Trophoblast cell (in vitro differentiated cells and primary cell): ENCODE measurements around the gene TXNRD2.

Experiments
- DNase-seq, 2 donors: peaks; one replicate each; pipeline ENCODE4 v3.0.0-alpha.2; 2016
- H2AFZ ChIP-seq: 2 replicates; pipeline ENCODE4 v1.6.1; 2013; ENCODE audit warnings: low read length, moderate library complexity, mild to moderate bottlenecking; ENCODE audit not compliant: insufficient read depth, poor library complexity
- H2AK5ac ChIP-seq: 2 replicates; pipeline ENCODE4 v1.6.1; 2013; ENCODE audit warnings: mild to moderate bottlenecking, low read length
- H2BK120ac ChIP-seq: 2 replicates; pipeline ENCODE4 v1.6.1; 2013; ENCODE audit warnings: low read length, mild to moderate bottlenecking, moderate library complexity; ENCODE audit not compliant: insufficient read depth, poor library complexity
- H2BK12ac ChIP-seq: 2 replicates; pipeline ENCODE4 v1.6.1; 2013; ENCODE audit warnings: mild to moderate bottlenecking, low read length, moderate library complexity
- H2BK5ac ChIP-seq: 2 replicates; pipeline ENCODE4 v1.6.1; 2013; ENCODE audit warnings: low read length, low read depth, moderate library complexity, mild to moderate bottlenecking; ENCODE audit not compliant: poor library complexity
- H3K14ac ChIP-seq: 2 replicates; pipeline ENCODE4 v1.6.1; 2013; ENCODE audit warnings: mild to moderate bottlenecking, low read length
- H3K18ac ChIP-seq: 2 replicates; pipeline ENCODE4 v1.6.1; 2013; ENCODE audit warnings: mild to moderate bottlenecking, low read length
- H3K23ac ChIP-seq: 2 replicates; pipeline ENCODE4 v1.6.1; 2013; ENCODE audit warnings: low read length
- H3K27ac ChIP-seq: 2 replicates; pipeline ENCODE4 v1.5.1; 2013; ENCODE audit warnings: low read depth, mild to moderate bottlenecking, inconsistent platforms, low read length, moderate library complexity
- H3K27me3 ChIP-seq: 2 replicates; pipeline ENCODE4 v1.6.1; 2013; ENCODE audit warnings: inconsistent platforms, mild to moderate bottlenecking, low read length, moderate library complexity; ENCODE audit not compliant: insufficient read depth
- H3K36me3 ChIP-seq, 2 experiments: 1 replicate in 1 of 2; 2 replicates in 1 of 2; pipeline ENCODE4 v1.6.1; 2013; ENCODE audit warnings: low read length in 2 of 2, mild to moderate bottlenecking in 2 of 2, moderate library complexity in 1 of 2; ENCODE audit not compliant: insufficient read depth in 2 of 2, control insufficient read depth in 1 of 2
- H3K4ac ChIP-seq: 2 replicates; pipeline ENCODE4 v1.6.1; 2013; ENCODE audit warnings: low read depth, mild to moderate bottlenecking, low read length, moderate library complexity
- H3K4me1 ChIP-seq, 2 experiments: 1 replicate in 1 of 2; 2 replicates in 1 of 2; pipeline ENCODE4 v1.6.1; 2013; ENCODE audit warnings: low read length in 2 of 2, mild to moderate bottlenecking in 2 of 2, moderate library complexity in 1 of 2; ENCODE audit not compliant: insufficient read depth in 2 of 2, control insufficient read depth in 1 of 2
- H3K4me2 ChIP-seq: 2 replicates; pipeline ENCODE4 v1.6.1; 2013; ENCODE audit warnings: inconsistent platforms, mild to moderate bottlenecking, low read length, moderate library complexity
- H3K4me3 ChIP-seq: 2 replicates; pipeline ENCODE4 v1.5.1; 2013; ENCODE audit warnings: mild to moderate bottlenecking, low read depth, low read length, inconsistent platforms
- H3K79me1 ChIP-seq: one replicate; pipeline ENCODE4 v1.6.1; 2013; ENCODE audit warnings: low read length
- H3K79me2 ChIP-seq: 2 replicates; pipeline ENCODE4 v1.6.1; 2013; ENCODE audit warnings: low read length, mild to moderate bottlenecking; ENCODE audit not compliant: control insufficient read depth, insufficient read depth, poor library complexity
- H3K9ac ChIP-seq: 2 replicates; pipeline ENCODE4 v1.6.1; 2013; ENCODE audit warnings: mild to moderate bottlenecking, low read length
- H3K9me3 ChIP-seq: 2 replicates; pipeline ENCODE4 v1.6.1; 2013; ENCODE audit warnings: low read depth, mild to moderate bottlenecking, control low read depth, inconsistent platforms, low read length; ENCODE audit not compliant: insufficient read depth
- H4K12ac ChIP-seq: 2 replicates; pipeline ENCODE4 v1.6.1; 2013; ENCODE audit warnings: low read depth, mild to moderate bottlenecking, low read length, moderate library complexity
- H4K8ac ChIP-seq: 2 replicates; pipeline ENCODE4 v1.6.1; 2013; ENCODE audit warnings: low read depth, mild to moderate bottlenecking, low read length, moderate library complexity
- H4K91ac ChIP-seq: one replicate; pipeline ENCODE4 v1.6.1; 2013; ENCODE audit warnings: low read depth, mild to moderate bottlenecking, low read length, moderate library complexity
- WGBS: extraction: QIAGEN DNeasy Blood & Tissue Kit; methylation state at CpG from one replicate; pipeline ENCODE4 v1.1.7; 2013; ENCODE audit warnings: missing lambda C conversion rate; ENCODE audit not compliant: insufficient read length, insufficient coverage; ENCODE audit errors: extremely low coverage; 5-methylcytosine and 5-hydroxymethylcytosine counted together

The TXNRD2 gene

GRCh38 chr22:19923914-19924513, 17.6 kb downstream of the TXNRD2 start:
- WGBS = no CpG with 5 or more reads among the region's 12 CpGs
- H2BK12ac ChIP-seq = no peak overlapping the region
- DNase-seq = no peak

GRCh38 chr22:19921544-19922081, 20.0 kb downstream of the TXNRD2 start:
- Histone ChIP-seq H3K36me3 (no peaks in the 10 kb centered on the region), H2BK12ac (no peak overlapping the region), H3K79me2 (no peaks in the 10 kb centered on the region), H4K12ac (no peak overlapping the region), H3K4me1 (no peaks in the 10 kb centered on the region), H2BK5ac (no peak overlapping the region), H3K4me3 (no peak overlapping the region), H3K9me3 (no peaks in the 10 kb centered on the region), H3K27ac (no peak overlapping the region), H3K79me1 (no peaks in the 10 kb centered on the region), H3K27me3 (no peaks in the 10 kb centered on the region), H4K91ac (no peak overlapping the region), H3K18ac (no peak overlapping the region), H3K23ac (no peak overlapping the region), H4K8ac (no peak overlapping the region), H3K9ac (no peak overlapping the region), H2BK120ac (no peak overlapping the region), H2AK5ac (no peak overlapping the region), H2AFZ (no peak overlapping the region), H3K4me2 (no peak overlapping the region), H3K14ac (no peak overlapping the region), H3K4ac (no peak overlapping the region)
- no peak for DNase-seq
- WGBS = no CpG with 5 or more reads among the region's 3 CpGs

More at GRCh38 chr22:19923914-19924513, 17.6 kb downstream of the TXNRD2 start:
- Histone ChIP-seq H2AFZ (no peak overlapping the region), H3K36me3 (no peaks in the 10 kb centered on the region), H3K79me2 (no peaks in the 10 kb centered on the region), H3K79me1 (no peaks in the 10 kb centered on the region), H3K4me1 (no peaks in the 10 kb centered on the region), H4K8ac (no peak overlapping the region), H3K27me3 (no peaks in the 10 kb centered on the region), H3K4me2 (no peak overlapping the region), H2AK5ac (no peak overlapping the region), H3K9ac (no peak overlapping the region), H3K23ac (no peak overlapping the region), H2BK120ac (no peak overlapping the region), H3K4me3 (no peak overlapping the region), H3K27ac (no peak overlapping the region), H3K4ac (no peak overlapping the region), H4K91ac (no peak overlapping the region), H3K14ac (no peak overlapping the region), H3K9me3 (no peaks in the 10 kb centered on the region), H3K18ac (no peak overlapping the region), H2BK5ac (no peak overlapping the region), H4K12ac (no peak overlapping the region)

GRCh38 chr22:19919701-19920363, 21.8 kb downstream of the TXNRD2 start:
- H3K79me1 ChIP-seq = no peaks in the 10 kb centered on the region
- H3K23ac ChIP-seq = no peak overlapping the region
- no peak overlapping the region for H4K8ac ChIP-seq
- H3K9me3 ChIP-seq = no peaks in the 10 kb centered on the region
- H3K4me1 ChIP-seq = no peaks in the 10 kb centered on the region
- no peak overlapping the region for H3K4me3 ChIP-seq
- no peak overlapping the region for H2BK5ac ChIP-seq
- no peak for DNase-seq
- no peak overlapping the region for H3K9ac ChIP-seq
- H2BK12ac ChIP-seq = no peak overlapping the region
- H2AFZ ChIP-seq = no peak overlapping the region
- H2AK5ac ChIP-seq = no peak overlapping the region
- H3K18ac ChIP-seq = no peak overlapping the region
- WGBS = no CpG with 5 or more reads among the region's 13 CpGs
- H3K79me2 ChIP-seq = no peaks in the 10 kb centered on the region
- H2BK120ac ChIP-seq = no peak overlapping the region
- no peak overlapping the region for H4K12ac ChIP-seq
- no peaks in the 10 kb centered on the region for H3K27me3 ChIP-seq
- H3K36me3 ChIP-seq = no peaks in the 10 kb centered on the region
- H3K4me2 ChIP-seq = no peak overlapping the region
- H4K91ac ChIP-seq = no peak overlapping the region
- no peak overlapping the region for H3K4ac ChIP-seq
- H3K14ac ChIP-seq = no peak overlapping the region
- H3K27ac ChIP-seq = no peak overlapping the region

- Histone ChIP-seq H3K18ac (no peak overlapping the region), H2AK5ac (no peak overlapping the region), H2BK5ac (no peak overlapping the region), H3K9me3 (peaks cover 1% of the 10 kb centered on the region), H4K91ac (no peak overlapping the region), H3K4me2 (no peak overlapping the region), H3K79me1 (no peaks in the 10 kb centered on the region), H3K4ac (no peak overlapping the region), H2BK12ac (no peak overlapping the region), H3K79me2 (no peaks in the 10 kb centered on the region), H4K8ac (no peak overlapping the region), H3K36me3 (no peaks in the 10 kb centered on the region), H3K27ac (no peak overlapping the region), H2AFZ (no peak overlapping the region), H3K9ac (no peak overlapping the region), H3K23ac (no peak overlapping the region), H3K4me3 (no peak overlapping the region), H3K27me3 (no peaks in the 10 kb centered on the region), H3K4me1 (no peaks in the 10 kb centered on the region), H4K12ac (no peak overlapping the region), H2BK120ac (no peak overlapping the region), H3K14ac (no peak overlapping the region)
- no peak for DNase-seq
- no CpG with 5 or more reads among the region's 23 CpGs for WGBS
Measured at GRCh38 chr22:19918332-19919106, 23.1 kb downstream of the TXNRD2 start.
